ENCODE results near the gene SERPINB2.
"Not testable (repeated sequence)": the region's sequence is repeated elsewhere in the genome, so short reads cannot be mapped to it uniquely, and the experiment has no call there.

Gene SERPINB2

GRCh38 chr18:63940543-63941050 is 53.1 kb downstream of the SERPINB2 start:
- DNase-seq: not testable (repeated sequence)

GRCh38 chr18:63947051-63947790 is 59.7 kb downstream of the SERPINB2 start:
- no peak for DNase-seq

- peak; percentile 64 for DNase-seq
Observed at GRCh38 chr18:63949068-63949737, 61.7 kb downstream of the SERPINB2 start, which contains the start of gene HMSD. TSS of gene HMSD (plus strand) at chr18:63949301. CDS start at chr18:63953456, 4,155 bp downstream.

GRCh38 chr18:63951302-63951705 is 63.8 kb downstream of the SERPINB2 start:
- no peak for DNase-seq

Data from RPMI8226 (cell line).